Fibroblast of lung (primary cell): ENCODE data around the gene TXNDC11. TPM values are rescaled to one million over a fixed set of nuclear protein-coding genes. Genes with fewer than 3 reads are reported as not detected.
A peak's percentile ranks its signal among the peaks of the same experiment; 100 is the strongest.

Experiments
- DNase-seq, 2 donors: peaks; one replicate each; pipeline versions ENCODE4 v3.0.0 to v3.0.0-alpha.2; 2010; ENCODE audit warnings: low read depth in 2 of 2
- H2AFZ ChIP-seq: 2 replicates; pipeline ENCODE4 v1.5.1; 2012; ENCODE audit warnings: low read length, control low read depth, inconsistent platforms
- H3K27ac ChIP-seq: 2 replicates; pipeline ENCODE4 v1.5.1; 2011; ENCODE audit warnings: low read length, control low read depth; ENCODE audit not compliant: insufficient read depth
- H3K27me3 ChIP-seq: 2 replicates; pipeline ENCODE4 v1.5.1; 2011; ENCODE audit warnings: mild to moderate bottlenecking, low read length; ENCODE audit not compliant: control insufficient read depth, insufficient read depth
- H3K36me3 ChIP-seq: 2 replicates; pipeline ENCODE4 v1.5.1; 2011; ENCODE audit warnings: low read length; ENCODE audit not compliant: control insufficient read depth, insufficient read depth
- H3K4me1 ChIP-seq: 2 replicates; pipeline ENCODE4 v1.5.1; 2011; ENCODE audit warnings: low read length; ENCODE audit not compliant: control insufficient read depth, insufficient read depth; ENCODE audit errors: extremely low read depth
- H3K4me2 ChIP-seq: 2 replicates; pipeline ENCODE4 v1.5.1; 2011; ENCODE audit warnings: low read length, control low read depth; ENCODE audit not compliant: insufficient read depth; ENCODE audit errors: extremely low read depth
- H3K4me3 ChIP-seq, 4 experiments: fragments of 200-600 bp in 1 of 4; sonication (generic) in 1 of 4; replicated peaks in 1 of 4; 2 replicates each; pipeline ENCODE4 v1.5.1; 2011 to 2016; ENCODE audit warnings: low read length in 4 of 4, low read depth in 3 of 4, mild to moderate bottlenecking in 3 of 4, control low read depth in 2 of 4, inconsistent platforms in 1 of 4, mixed read lengths in 1 of 4; ENCODE audit not compliant: insufficient read depth in 1 of 4; ENCODE audit errors: control extremely low read depth in 1 of 4
- H3K79me2 ChIP-seq: 2 replicates; pipeline ENCODE4 v1.5.1; 2012; ENCODE audit warnings: mild to moderate bottlenecking, low read length, inconsistent platforms; ENCODE audit not compliant: control insufficient read depth, insufficient read depth
- H3K9ac ChIP-seq: 2 replicates; pipeline ENCODE4 v1.5.1; 2011; ENCODE audit warnings: mild to moderate bottlenecking, low read length, control low read depth; ENCODE audit not compliant: insufficient read depth
- H3K9me3 ChIP-seq: 2 replicates; pipeline ENCODE4 v1.5.1; 2012; ENCODE audit warnings: low read depth, low read length; ENCODE audit not compliant: control insufficient read depth, insufficient read depth
- H4K20me1 ChIP-seq: 2 replicates; pipeline ENCODE4 v1.5.1; 2011; ENCODE audit warnings: low read length; ENCODE audit not compliant: control insufficient read depth, insufficient read depth; ENCODE audit errors: extremely low read depth
- CTCF ChIP-seq, 2 donors: IDR thresholded peaks in 1 of 2; conservative IDR thresholded peaks in 1 of 2; 1 replicate in 1 of 2; 2 replicates in 1 of 2; pipeline ENCODE4 v1.5.1; 2011 to 2012; ENCODE audit warnings: low read length in 2 of 2, control low read depth in 1 of 2, inconsistent platforms in 1 of 2, low read depth in 1 of 2, mild to moderate bottlenecking in 1 of 2
- EZH2 ChIP-seq: IDR thresholded peaks from 2 replicates; pipeline ENCODE4 v1.5.1; 2012; ENCODE audit warnings: low read length, control low read depth, mild to moderate bottlenecking; ENCODE audit errors: missing control alignments
- polyA minus RNA-seq: library from RNA; depleted of rRNA, polyadenylated mRNA; stranded (reverse); fragments of >200 nt; gene quantifications from 2 replicates; pipeline ENCODE4 v1.2.3, GENCODE V29; 2011; ENCODE audit warnings: low replicate concordance
- polyA plus RNA-seq, 2 donors: library from polyadenylated mRNA; depleted of rRNA in 1 of 2; stranded (reverse) in 1 of 2; unstranded in 1 of 2; fragments of >200 nt; gene quantifications; 2 replicates each; pipeline ENCODE4 v1.2.1, GENCODE V29; 2011 to 2012; ENCODE audit warnings: missing spikeins in 1 of 2
- total RNA-seq: library from RNA; depleted of rRNA; stranded (reverse); fragments of >200 nt; gene quantifications from 2 replicates; pipeline ENCODE4 v1.2.1, GENCODE V29; 2014

The TXNDC11 gene
- total RNA-seq = 16.9 and 26.8 TPM in 2 replicates
- 43.8 and 46.2 TPM in 2 replicates for polyA plus RNA-seq
- polyA plus RNA-seq (2012) = 27.9 and 29.0 TPM in 2 replicates
- polyA minus RNA-seq = 22.8 and 34.3 TPM in 2 replicates

GRCh38 chr16:11742536-11743307 is at the start of gene TXNDC11:
Gene TXNDC11 (minus strand): TSS chr16:11742857. CDS start chr16:11742730, 127 bp downstream.
- no peaks in the 10 kb centered on the region for H3K36me3 ChIP-seq
- H3K4me1 ChIP-seq = peaks cover 7% of the 10 kb centered on the region
- H3K27ac ChIP-seq = peak within 1 kb of the TSS; percentile 85
- peak within 1 kb of the TSS; percentile 91 for H3K9ac ChIP-seq
- H4K20me1 ChIP-seq = no peaks in the 10 kb centered on the region
- H3K27me3 ChIP-seq = no peaks in the 10 kb centered on the region
- no peak for TF ChIP-seq CTCF (conservative IDR thresholded peaks at IDR 0.05 in 1 of 2, IDR thresholded peaks at IDR 0.05 in 1 of 2; ENCODE audit: low read depth in 1 of 2, low read length in 2 of 2)
- TF ChIP-seq EZH2 = no peak
- H3K4me2 ChIP-seq = peak within 1 kb of the TSS; percentile 83
- H3K9me3 ChIP-seq = no peaks in the 10 kb centered on the region
- H3K4me3 ChIP-seq = peak within 1 kb of the TSS; percentile 46 to 96 (median 70)
- H3K79me2 ChIP-seq = peaks cover 38% of the 10 kb centered on the region
- H2AFZ ChIP-seq = peak within 1 kb of the TSS; percentile 61
- DNase-seq = peak; percentile 96 to 98

GRCh38 chr16:11791144-11791828 is 48.6 kb upstream of the TXNDC11 start:
- Histone ChIP-seq H3K27ac (no peak overlapping the region), H3K9me3 (no peaks in the 10 kb centered on the region), H2AFZ (no peak overlapping the region), H3K4me3 (no peak overlapping the region), H4K20me1 (no peaks in the 10 kb centered on the region), H3K27me3 (no peaks in the 10 kb centered on the region), H3K36me3 (no peaks in the 10 kb centered on the region), H3K4me2 (no peak overlapping the region), H3K4me1 (no peaks in the 10 kb centered on the region), H3K79me2 (peaks cover 99% of the 10 kb centered on the region), H3K9ac (no peak overlapping the region)
- TF ChIP-seq EZH2 = no peak
- no peak for TF ChIP-seq CTCF (conservative IDR thresholded peaks at IDR 0.05 in 1 of 2, IDR thresholded peaks at IDR 0.05 in 1 of 2; ENCODE audit: low read depth in 1 of 2, low read length in 2 of 2)
- DNase-seq = no peak

- H3K4me2 ChIP-seq = no peak overlapping the region
These were observed 46.3 kb upstream of the TXNDC11 start for GRCh38 chr16:11788914-11789313.

More at GRCh38 chr16:11788914-11789313, 46.3 kb upstream of the TXNDC11 start:
- H3K4me3 ChIP-seq = no peak overlapping the region
- no peak for DNase-seq
- no peaks in the 10 kb centered on the region for H4K20me1 ChIP-seq
- H2AFZ ChIP-seq = no peak overlapping the region
- no peak for TF ChIP-seq CTCF (conservative IDR thresholded peaks at IDR 0.05 in 1 of 2, IDR thresholded peaks at IDR 0.05 in 1 of 2; ENCODE audit: low read depth in 1 of 2, low read length in 2 of 2)
- TF ChIP-seq EZH2 = no peak
- H3K9ac ChIP-seq = no peak overlapping the region
- peaks cover 91% of the 10 kb centered on the region for H3K79me2 ChIP-seq
- no peaks in the 10 kb centered on the region for H3K36me3 ChIP-seq
- H3K27ac ChIP-seq = no peak overlapping the region
- no peaks in the 10 kb centered on the region for H3K27me3 ChIP-seq
- H3K9me3 ChIP-seq = no peaks in the 10 kb centered on the region
- peaks cover 2% of the 10 kb centered on the region for H3K4me1 ChIP-seq
